ENCODE results near the gene KCNG3. TPM values are rescaled to one million over a fixed set of nuclear protein-coding genes. Genes with fewer than 3 reads are reported as not detected.

The KCNG3 gene
- total RNA-seq, 1 donor from 2014 or later: 0.49 TPM

- DNase-seq: no peak
- no peaks in the 10 kb centered on the region for H3K36me3 Mint-ChIP-seq (ENCODE audit: unreplicated experiment)
- peaks cover 6% of the 10 kb centered on the region for H3K4me1 Mint-ChIP-seq (ENCODE audit: low read depth, unreplicated experiment)
- no peaks in the 10 kb centered on the region for H3K27me3 Mint-ChIP-seq (ENCODE audit: unreplicated experiment)
- no peaks in the 10 kb centered on the region for H3K9me3 Mint-ChIP-seq (ENCODE audit: unreplicated experiment)
- no peak overlapping the region for H3K27ac Mint-ChIP-seq (ENCODE audit: unreplicated experiment)
- TF ChIP-seq CTCF (IDR thresholded peaks at IDR 0.05; ENCODE audit: partially characterized antibody, unreplicated experiment): no peak
- H3K4me3 Mint-ChIP-seq (ENCODE audit: unreplicated experiment): no peak overlapping the region
Observed at GRCh38 chr2:42486145-42486906, 7.5 kb downstream of the KCNG3 start.

GRCh38 chr2:42480402-42480801, 13.4 kb downstream of the KCNG3 start:
- H3K27ac Mint-ChIP-seq (ENCODE audit: unreplicated experiment): no peak overlapping the region
- no peak overlapping the region for H3K4me3 Mint-ChIP-seq (ENCODE audit: unreplicated experiment)
- H3K36me3 Mint-ChIP-seq (ENCODE audit: unreplicated experiment): no peaks in the 10 kb centered on the region
- TF ChIP-seq CTCF (IDR thresholded peaks at IDR 0.05; ENCODE audit: partially characterized antibody, unreplicated experiment): no peak
- no peaks in the 10 kb centered on the region for H3K27me3 Mint-ChIP-seq (ENCODE audit: unreplicated experiment)
- H3K9me3 Mint-ChIP-seq (ENCODE audit: unreplicated experiment): no peaks in the 10 kb centered on the region
- DNase-seq: no peak
- H3K4me1 Mint-ChIP-seq (ENCODE audit: low read depth, unreplicated experiment): no peaks in the 10 kb centered on the region

GRCh38 chr2:42474765-42475454, 18.9 kb downstream of the KCNG3 start:
- Mint-ChIP-seq H3K27me3 (ENCODE audit: unreplicated experiment) (no peaks in the 10 kb centered on the region), H3K4me3 (ENCODE audit: unreplicated experiment) (no peak overlapping the region), H3K9me3 (ENCODE audit: unreplicated experiment) (no peaks in the 10 kb centered on the region), H3K27ac (ENCODE audit: unreplicated experiment) (no peak overlapping the region), H3K4me1 (ENCODE audit: low read depth, unreplicated experiment) (no peaks in the 10 kb centered on the region), H3K36me3 (ENCODE audit: unreplicated experiment) (no peaks in the 10 kb centered on the region)
- DNase-seq: no peak
- no peak for TF ChIP-seq CTCF (IDR thresholded peaks at IDR 0.05; ENCODE audit: partially characterized antibody, unreplicated experiment)

- H3K9me3 Mint-ChIP-seq (ENCODE audit: unreplicated experiment): no peaks in the 10 kb centered on the region
- H3K4me1 Mint-ChIP-seq (ENCODE audit: low read depth, unreplicated experiment): no peaks in the 10 kb centered on the region
- no peak overlapping the region for H3K4me3 Mint-ChIP-seq (ENCODE audit: unreplicated experiment)
- H3K27ac Mint-ChIP-seq (ENCODE audit: unreplicated experiment): no peak overlapping the region
- H3K36me3 Mint-ChIP-seq (ENCODE audit: unreplicated experiment): no peaks in the 10 kb centered on the region
- no peaks in the 10 kb centered on the region for H3K27me3 Mint-ChIP-seq (ENCODE audit: unreplicated experiment)
- TF ChIP-seq CTCF (IDR thresholded peaks at IDR 0.05; ENCODE audit: partially characterized antibody, unreplicated experiment): no peak
- DNase-seq: no peak
Observed at GRCh38 chr2:42470706-42471105, 23.1 kb downstream of the KCNG3 start.

GRCh38 chr2:42464631-42465030, 29.2 kb downstream of the KCNG3 start:
- TF ChIP-seq CTCF (IDR thresholded peaks at IDR 0.05; ENCODE audit: partially characterized antibody, unreplicated experiment): no peak
- H3K4me3 Mint-ChIP-seq (ENCODE audit: unreplicated experiment): no peak overlapping the region
- no peaks in the 10 kb centered on the region for H3K9me3 Mint-ChIP-seq (ENCODE audit: unreplicated experiment)
- H3K4me1 Mint-ChIP-seq (ENCODE audit: low read depth, unreplicated experiment): no peaks in the 10 kb centered on the region
- H3K27ac Mint-ChIP-seq (ENCODE audit: unreplicated experiment): no peak overlapping the region
- DNase-seq: no peak
- H3K36me3 Mint-ChIP-seq (ENCODE audit: unreplicated experiment): no peaks in the 10 kb centered on the region
- peaks cover 6% of the 10 kb centered on the region for H3K27me3 Mint-ChIP-seq (ENCODE audit: unreplicated experiment)
